ENCODE data around the gene HSPG2. TPM values are rescaled to one million over a fixed set of nuclear protein-coding genes. Genes with fewer than 3 reads are reported as not detected.
A peak's percentile ranks its signal among the peaks of the same experiment; 100 is the strongest.

Gene HSPG2
- total and polyA plus RNA-seq, 2 of the 13 experiments (the other 11 are each of a cell fraction or from before 2014, with no cell fraction given) = 9.1 to 13.1 TPM

- TF ChIP-seq ZNF468 (CRISPR knock-in tag; IDR thresholded peaks at IDR 0.05) (no peak), ZNF597 (CRISPR knock-in tag; IDR thresholded peaks at IDR 0.05) (no peak), GABPB1 (CRISPR knock-in tag; IDR thresholded peaks at IDR 0.05) (no peak; the same call in 1 of the 2 replicates), ZNF337 (CRISPR knock-in tag; IDR thresholded peaks at IDR 0.05; ENCODE audit: borderline replicate concordance, low read depth) (no peak), PAXIP1 (CRISPR knock-in tag; conservative IDR thresholded peaks at IDR 0.05) (peak; percentile 71), ZNF382 (CRISPR knock-in tag; IDR thresholded peaks at IDR 0.05; ENCODE audit: borderline replicate concordance) (no peak), NAIF1 (CRISPR knock-in tag; IDR thresholded peaks at IDR 0.05; ENCODE audit: borderline replicate concordance) (no peak), NCOA2 (CRISPR knock-in tag; IDR thresholded peaks at IDR 0.05) (peak; percentile 39; the same call in 1 of the 2 replicates), SOX6 (IDR thresholded peaks at IDR 0.05) (no peak), SOX6 (CRISPR knock-in tag; IDR thresholded peaks at IDR 0.05) (peak; percentile 41; the same call in 1 of the 2 replicates), TCF12 (IDR thresholded peaks at IDR 0.05) (no peak), TCF12 (CRISPR knock-in tag; IDR thresholded peaks at IDR 0.05) (no peak), MXD1 (CRISPR knock-in tag; IDR thresholded peaks at IDR 0.05) (no peak), SP4 (CRISPR knock-in tag; IDR thresholded peaks at IDR 0.05) (no peak), ZNF292 (CRISPR knock-in tag; IDR thresholded peaks at IDR 0.05; ENCODE audit: borderline replicate concordance, low read depth) (peak; percentile 93), ZNF629 (CRISPR knock-in tag; conservative IDR thresholded peaks at IDR 0.05) (0 out of 2 replicates have a peak, but pooled peaks have one; percentile 23), AGO2 (optimal IDR thresholded peaks at IDR 0.05; ENCODE audit: low read depth, low read length) (peak; percentile 28), ZNF543 (CRISPR knock-in tag; IDR thresholded peaks at IDR 0.05) (no peak), NFIB (CRISPR knock-in tag; IDR thresholded peaks at IDR 0.05; ENCODE audit: borderline replicate concordance) (no peak), ZNF687 (CRISPR knock-in tag; IDR thresholded peaks at IDR 0.05) (peak; percentile 83), PHF8 (CRISPR knock-in tag; IDR thresholded peaks at IDR 0.05) (no peak; the same call in none of the 2 replicates)
Measured at GRCh38 chr1:21921100-21921875, 15.8 kb downstream of the HSPG2 start (continued).
